ENCODE data around the gene TDRD3. TPM values are rescaled to one million over a fixed set of nuclear protein-coding genes. Genes with fewer than 3 reads are reported as not detected.
"Not testable (repeated sequence)": the region's sequence is repeated elsewhere in the genome, so short reads cannot be mapped to it uniquely, and the experiment has no call there.

The TDRD3 gene
- total RNA-seq, 1 donor from 2014 or later: 18.5 TPM

DNA sequence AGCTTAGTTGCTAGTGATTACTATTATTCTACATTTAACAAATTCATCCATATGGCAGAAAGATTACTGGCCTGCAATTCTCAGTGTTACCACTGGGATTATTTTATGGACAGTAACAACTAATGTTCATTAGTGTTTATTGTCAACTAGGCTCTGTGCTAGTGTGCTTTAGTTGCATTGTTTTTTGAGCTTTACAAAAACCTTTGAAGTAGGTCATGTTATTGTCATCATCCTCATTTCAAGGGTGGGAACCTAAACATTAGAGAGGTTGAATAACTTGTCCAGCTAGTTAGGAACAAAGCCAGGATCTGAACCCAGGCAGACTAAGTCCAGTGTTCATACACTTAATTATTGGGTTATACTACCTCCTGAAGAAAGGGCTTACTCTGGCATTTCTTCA, 27.8 kb upstream of the TDRD3 start:
- no peak for DNase-seq (ENCODE audit: low spot score)
- Mint-ChIP-seq H3K4me3 (ENCODE audit: unreplicated experiment) (no peak overlapping the region), H3K9me3 (ENCODE audit: low read depth) (peaks cover 3% of the 10 kb centered on the region), H3K27me3 (ENCODE audit: low read depth) (peaks cover 3% of the 10 kb centered on the region), H3K4me1 (ENCODE audit: low read depth) (no peaks in the 10 kb centered on the region), H3K27ac (ENCODE audit: unreplicated experiment) (no peak overlapping the region), H3K36me3 (ENCODE audit: low read depth) (no peaks in the 10 kb centered on the region)
- TF ChIP-seq, protein P1, sequence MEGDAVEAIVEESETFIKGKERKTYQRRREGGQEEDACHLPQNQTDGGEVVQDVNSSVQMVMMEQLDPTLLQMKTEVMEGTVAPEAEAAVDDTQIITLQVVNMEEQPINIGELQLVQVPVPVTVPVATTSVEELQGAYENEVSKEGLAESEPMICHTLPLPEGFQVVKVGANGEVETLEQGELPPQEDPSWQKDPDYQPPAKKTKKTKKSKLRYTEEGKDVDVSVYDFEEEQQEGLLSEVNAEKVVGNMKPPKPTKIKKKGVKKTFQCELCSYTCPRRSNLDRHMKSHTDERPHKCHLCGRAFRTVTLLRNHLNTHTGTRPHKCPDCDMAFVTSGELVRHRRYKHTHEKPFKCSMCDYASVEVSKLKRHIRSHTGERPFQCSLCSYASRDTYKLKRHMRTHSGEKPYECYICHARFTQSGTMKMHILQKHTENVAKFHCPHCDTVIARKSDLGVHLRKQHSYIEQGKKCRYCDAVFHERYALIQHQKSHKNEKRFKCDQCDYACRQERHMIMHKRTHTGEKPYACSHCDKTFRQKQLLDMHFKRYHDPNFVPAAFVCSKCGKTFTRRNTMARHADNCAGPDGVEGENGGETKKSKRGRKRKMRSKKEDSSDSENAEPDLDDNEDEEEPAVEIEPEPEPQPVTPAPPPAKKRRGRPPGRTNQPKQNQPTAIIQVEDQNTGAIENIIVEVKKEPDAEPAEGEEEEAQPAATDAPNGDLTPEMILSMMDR (IDR thresholded peaks at IDR 0.05): peak; percentile 63

GRCh38 chr13:60370343-60370742, 26.7 kb upstream of the TDRD3 start:
- Mint-ChIP-seq H3K36me3 (ENCODE audit: low read depth) (no peaks in the 10 kb centered on the region), H3K27me3 (ENCODE audit: low read depth) (no peaks in the 10 kb centered on the region), H3K27ac (ENCODE audit: unreplicated experiment) (no peak overlapping the region), H3K9me3 (ENCODE audit: low read depth) (no peaks in the 10 kb centered on the region), H3K4me1 (ENCODE audit: low read depth) (no peaks in the 10 kb centered on the region), H3K4me3 (ENCODE audit: unreplicated experiment) (no peak overlapping the region)
- no peak for DNase-seq (ENCODE audit: low spot score)
- TF ChIP-seq, protein P1 (IDR thresholded peaks at IDR 0.05): no peak

DNA sequence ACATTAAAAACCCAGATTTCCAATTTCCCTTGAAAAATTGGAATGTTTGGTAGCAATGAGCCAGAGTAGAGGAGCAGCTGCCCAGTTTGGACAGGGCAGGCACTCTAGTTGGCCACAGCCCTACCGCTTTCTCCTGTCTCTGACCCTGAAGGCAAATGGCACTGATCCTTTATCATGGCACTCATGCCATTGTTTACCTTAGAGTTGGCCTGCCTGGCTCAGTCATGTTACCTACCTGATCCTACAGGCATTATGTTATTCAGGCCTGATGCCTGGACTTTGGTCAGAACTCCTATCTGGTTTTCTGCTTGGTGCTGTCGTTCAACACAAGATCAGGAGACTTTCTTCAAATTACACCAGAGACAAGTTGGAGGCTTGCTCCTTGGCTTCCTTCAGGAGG, 24.9 kb upstream of the TDRD3 start:
- H3K4me3 Mint-ChIP-seq (ENCODE audit: unreplicated experiment): no peak overlapping the region
- TF ChIP-seq, protein P1 (IDR thresholded peaks at IDR 0.05): no peak
- no peaks in the 10 kb centered on the region for H3K27me3 Mint-ChIP-seq (ENCODE audit: low read depth)
- no peak overlapping the region for H3K27ac Mint-ChIP-seq (ENCODE audit: unreplicated experiment)
- no peaks in the 10 kb centered on the region for H3K36me3 Mint-ChIP-seq (ENCODE audit: low read depth)
- no peaks in the 10 kb centered on the region for H3K4me1 Mint-ChIP-seq (ENCODE audit: low read depth)
- H3K9me3 Mint-ChIP-seq (ENCODE audit: low read depth): no peaks in the 10 kb centered on the region
- no peak for DNase-seq (ENCODE audit: low spot score)

DNA sequence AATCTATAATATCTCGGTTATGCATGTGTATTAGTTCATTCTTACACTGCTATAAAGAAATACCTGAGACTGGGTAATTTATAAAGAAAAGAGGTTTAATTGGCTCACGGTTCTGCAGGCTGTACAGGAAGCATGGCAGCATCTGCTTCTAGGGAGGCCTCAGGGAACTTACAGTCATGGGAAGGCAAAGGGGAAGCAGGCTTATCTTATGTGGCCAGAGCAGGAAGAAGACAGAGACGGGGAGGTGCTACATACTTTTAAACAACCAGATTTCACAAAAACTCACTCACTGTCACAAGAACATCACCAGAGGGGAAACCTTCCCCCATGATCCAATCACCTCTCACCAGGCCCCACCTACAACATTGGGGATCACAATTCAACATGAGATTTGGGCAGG, 17.7 kb upstream of the TDRD3 start:
- not testable (repeated sequence) for H3K36me3 Mint-ChIP-seq (ENCODE audit: low read depth)

GRCh38 chr13:60379837-60380565, 17.0 kb upstream of the TDRD3 start:
- Mint-ChIP-seq H3K4me3 (ENCODE audit: unreplicated experiment) (no peak overlapping the region), H3K27ac (ENCODE audit: unreplicated experiment) (no peak overlapping the region), H3K4me1 (ENCODE audit: low read depth) (no peaks in the 10 kb centered on the region), H3K36me3 (ENCODE audit: low read depth) (no peaks in the 10 kb centered on the region), H3K27me3 (ENCODE audit: low read depth) (no peaks in the 10 kb centered on the region), H3K9me3 (ENCODE audit: low read depth) (no peaks in the 10 kb centered on the region)
- TF ChIP-seq, protein P1 (IDR thresholded peaks at IDR 0.05): peak; percentile 25
- no peak for DNase-seq (ENCODE audit: low spot score)

More for the DNA sequence above, 17.7 kb upstream of the TDRD3 start:
- H3K27me3 Mint-ChIP-seq (ENCODE audit: low read depth); H3K9me3 Mint-ChIP-seq (ENCODE audit: low read depth); H3K4me3 Mint-ChIP-seq (ENCODE audit: unreplicated experiment); DNase-seq (ENCODE audit: low spot score); H3K27ac Mint-ChIP-seq (ENCODE audit: unreplicated experiment); H3K4me1 Mint-ChIP-seq (ENCODE audit: low read depth): not testable (repeated sequence)

- Mint-ChIP-seq H3K4me3 (ENCODE audit: unreplicated experiment) (no peak overlapping the region), H3K4me1 (ENCODE audit: low read depth) (no peaks in the 10 kb centered on the region), H3K27ac (ENCODE audit: unreplicated experiment) (no peak overlapping the region), H3K36me3 (ENCODE audit: low read depth) (no peaks in the 10 kb centered on the region), H3K9me3 (ENCODE audit: low read depth) (no peaks in the 10 kb centered on the region), H3K27me3 (ENCODE audit: low read depth) (no peaks in the 10 kb centered on the region)
- DNase-seq (ENCODE audit: low spot score): no peak
- TF ChIP-seq, protein P1 (IDR thresholded peaks at IDR 0.05): no peak
These were observed 12.1 kb upstream of the TDRD3 start for GRCh38 chr13:60384911-60385310.

Data from chondrocyte (in vitro differentiated cells).